GM18526 (cell line): ENCODE results near the gene CCDC181.

Experiments
- POLR2A ChIP-seq: IDR thresholded peaks from 3 replicates; pipeline ENCODE4 v1.6.1; 2011; ENCODE audit not compliant: insufficient read length; ENCODE audit errors: extremely low read depth

The CCDC181 gene

DNA sequence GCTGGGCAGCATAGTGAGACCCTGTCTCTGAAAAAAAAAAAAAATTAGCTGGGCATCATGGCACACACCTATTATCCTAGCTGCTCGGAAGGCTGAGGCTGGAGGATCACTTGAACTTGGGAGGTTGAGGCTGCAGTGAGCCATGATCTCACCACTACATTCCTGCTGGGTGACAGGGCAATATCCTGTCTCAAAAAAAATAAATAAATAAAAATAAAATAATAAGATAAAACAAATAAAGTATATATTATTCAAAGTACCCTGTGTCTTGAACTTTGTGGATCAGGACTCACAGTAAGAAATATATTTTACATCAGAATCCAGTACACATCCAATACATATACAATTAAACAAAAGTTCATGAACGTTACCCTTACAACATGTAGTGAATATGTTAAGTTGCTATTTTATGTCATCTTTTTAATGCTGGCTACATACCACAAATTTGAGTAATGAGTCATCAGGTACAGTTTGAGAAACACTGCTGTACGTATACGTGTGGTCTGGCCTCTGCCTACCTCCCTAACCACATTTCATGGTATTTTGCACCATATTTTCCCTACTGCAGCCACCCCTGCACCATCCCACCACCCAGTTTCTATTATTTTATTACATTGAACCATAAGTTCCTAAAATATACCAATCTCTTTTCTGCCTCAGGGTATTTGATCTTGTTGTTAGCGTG, 64.1 kb downstream of the CCDC181 start:
- no peak for TF ChIP-seq POLR2A

DNA sequence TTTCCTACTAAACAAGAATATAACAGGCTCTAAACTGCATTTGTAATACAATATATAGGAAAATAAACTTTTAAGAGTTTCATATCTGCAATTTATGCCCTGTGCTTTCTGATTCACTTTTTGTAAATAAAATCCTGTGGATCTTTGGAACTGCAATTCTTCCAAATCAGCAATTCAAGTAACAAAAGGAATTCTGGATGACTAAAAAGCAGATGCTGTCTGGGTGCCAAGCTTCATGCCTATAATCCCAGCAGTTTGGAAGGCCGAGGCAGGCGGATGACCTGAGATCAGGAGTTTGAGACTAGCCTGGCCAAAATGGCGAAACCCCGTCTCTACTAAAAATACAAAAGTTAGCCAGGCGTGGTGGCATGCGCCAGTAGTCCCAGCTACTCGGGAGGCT, 66.0 kb downstream of the CCDC181 start:
- TF ChIP-seq POLR2A, result no peak

DNA sequence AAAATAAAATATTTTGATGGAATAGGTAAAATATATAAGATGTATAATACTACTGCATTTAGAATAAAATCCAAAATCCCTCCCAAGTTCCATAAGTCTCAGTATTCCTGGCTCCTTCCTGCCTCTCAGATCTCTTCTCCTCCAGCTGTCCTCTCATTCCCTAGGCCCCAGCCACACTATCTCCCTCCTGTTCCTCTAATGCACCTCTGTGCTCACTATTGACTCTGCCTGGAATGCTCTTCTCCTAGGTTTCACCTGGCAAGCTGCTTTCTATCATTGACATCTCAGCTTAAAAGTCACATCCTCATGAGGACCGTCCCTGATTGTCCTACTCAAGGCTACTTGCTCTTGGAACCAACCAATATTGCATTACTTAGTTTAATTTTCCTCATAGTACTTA, 66.9 kb downstream of the CCDC181 start:
- no peak for TF ChIP-seq POLR2A

DNA sequence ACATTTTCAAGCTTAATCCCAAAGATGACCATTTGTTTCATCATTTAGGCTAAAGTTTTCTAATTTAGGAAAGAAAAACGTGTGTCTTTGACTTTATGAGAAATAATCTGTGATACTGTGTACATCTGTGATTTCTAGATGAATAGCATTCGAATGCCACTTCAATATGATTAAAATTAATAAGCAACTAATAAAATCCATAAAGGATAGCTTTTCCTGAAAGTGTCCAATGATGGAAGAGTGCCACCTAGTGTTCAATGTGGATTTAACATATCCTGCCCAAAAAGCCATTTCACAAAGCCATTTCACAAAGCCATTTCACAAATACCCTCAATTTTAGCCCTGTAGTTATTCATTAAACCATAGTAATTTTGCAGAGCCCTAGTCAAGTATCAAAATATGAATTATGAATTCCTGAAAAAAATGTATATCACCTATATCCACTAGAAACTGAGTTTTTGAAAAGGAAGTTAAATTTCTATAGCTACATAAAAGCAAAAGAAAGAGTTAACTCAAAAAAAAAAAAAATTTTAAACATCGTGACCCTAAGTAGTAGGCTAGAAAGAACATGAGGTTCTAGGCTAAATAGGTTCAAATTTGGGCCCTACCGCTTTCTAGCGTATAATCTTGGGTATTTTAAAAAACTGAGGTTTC, 78.8 kb downstream of the CCDC181 start:
- no peak for TF ChIP-seq POLR2A

DNA sequence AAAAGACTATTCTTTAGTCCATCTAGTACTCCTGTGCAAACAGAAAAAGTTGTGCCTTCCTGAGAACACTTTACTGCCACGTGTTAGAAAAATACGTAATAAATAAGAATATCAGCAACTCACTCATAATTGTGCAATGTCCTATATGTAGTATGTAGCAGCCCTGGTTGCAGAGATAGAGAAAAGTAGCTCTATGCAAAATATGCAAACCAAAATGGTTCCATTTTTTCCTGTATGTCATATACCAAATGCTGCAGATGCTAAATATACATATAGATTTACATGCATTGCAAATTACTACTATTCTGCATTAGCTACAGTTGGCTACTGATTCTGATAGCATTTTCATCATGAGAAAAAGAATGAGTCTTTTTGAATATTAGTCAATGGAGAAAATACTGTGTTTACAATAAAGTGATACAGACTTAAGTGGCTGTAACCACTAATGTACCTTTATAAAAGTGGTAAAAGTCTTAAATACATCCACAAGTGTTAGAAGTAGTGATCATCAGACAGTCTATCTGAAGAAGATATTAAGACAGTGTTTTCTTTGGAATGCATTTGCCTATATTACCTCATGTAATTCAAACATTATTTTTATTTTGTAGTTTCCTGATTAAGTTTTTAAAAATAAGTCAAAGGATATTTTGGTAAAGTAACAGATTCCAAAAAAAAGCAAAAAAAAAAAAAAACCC, 79.4 kb downstream of the CCDC181 start:
- no peak for TF ChIP-seq POLR2A

DNA sequence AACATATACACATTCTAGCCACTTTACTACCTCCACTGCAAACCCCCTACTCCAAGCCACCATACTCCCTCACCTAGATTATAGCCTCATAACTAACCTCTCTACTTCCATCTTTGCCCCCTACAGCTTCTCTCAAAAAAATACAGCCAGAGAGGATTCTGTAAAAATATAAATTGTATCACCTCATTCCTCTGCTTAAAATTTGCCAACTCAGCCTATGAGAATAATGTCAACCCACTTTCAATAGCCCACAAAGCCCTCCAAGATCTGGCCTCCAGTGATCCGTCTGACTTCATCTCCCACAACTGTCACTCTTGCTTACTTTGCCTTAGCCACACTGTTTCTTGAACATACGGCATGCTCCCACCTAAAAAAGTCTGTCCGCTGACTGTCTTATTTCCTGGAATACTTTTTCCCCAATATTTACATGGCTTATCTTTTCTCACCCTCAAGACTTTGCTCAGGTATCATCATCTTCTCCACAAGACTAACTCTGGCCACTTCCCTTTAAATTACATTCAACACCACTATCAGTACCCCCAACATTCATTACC, 81.2 kb downstream of the CCDC181 start:
- TF ChIP-seq POLR2A, result no peak

DNA sequence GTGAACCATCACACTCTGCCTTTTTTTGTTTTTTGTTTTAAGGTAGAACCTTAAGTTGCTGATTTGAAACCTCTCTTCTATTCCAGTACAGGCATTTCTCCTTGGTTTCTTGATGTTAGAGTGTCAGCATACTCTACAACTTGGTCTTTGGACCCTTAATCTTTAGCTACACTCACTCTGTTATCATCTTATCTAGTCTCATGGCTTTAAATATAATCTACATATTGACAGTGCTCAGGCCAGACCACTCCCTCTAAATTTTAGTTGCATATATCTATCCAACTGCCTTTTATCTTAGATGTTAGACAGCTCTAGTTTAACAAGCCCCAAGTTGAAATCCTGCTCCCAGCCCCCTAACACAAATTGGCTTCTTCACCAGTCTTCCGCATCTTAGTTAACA, 81.8 kb downstream of the CCDC181 start:
- TF ChIP-seq POLR2A, result no peak
